MCF 10A (cell line): ENCODE results near the gene REEP6. TPM values are rescaled to one million over a fixed set of nuclear protein-coding genes. Genes with fewer than 3 reads are reported as not detected.

Experiments
- BruUV-seq: library from RNA; stranded (reverse); fragments of 400-500 nt; replicated peaks from 2 replicates; lab custom pipeline; 2021; lab: Mats Ljungman, UMichigan
- CTCF ChIA-PET: fragments of 300-600 bp; sonication (Branson Sonifier 250); formaldehyde crosslinking; extraction: SDS; loops from one replicate; lab custom pipeline; 2021; ENCODE audit warnings: antibody characterized with exemption, inconsistent platforms; lab: Yijun Ruan, JAX
- POLR2A ChIA-PET: fragments of 300-600, 350-650 bp; sonication (Branson Sonifier 250); formaldehyde crosslinking; extraction: SDS; loops from one replicate; lab custom pipeline; 2020; ENCODE audit warnings: antibody characterized with exemption, inconsistent platforms; lab: Yijun Ruan, JAX
- DNase-seq: peaks from one replicate; pipeline ENCODE4 v3.0.0-alpha.2; 2018; ENCODE audit not compliant: unreplicated experiment
- H3K27ac Mint-ChIP-seq: one replicate; pipeline ENCODE4 v1.8.0; 2022; ENCODE audit warnings: mild to moderate bottlenecking, low read depth, mixed read lengths; ENCODE audit not compliant: unreplicated experiment
- H3K27me3 Mint-ChIP-seq: one replicate; pipeline ENCODE4 v1.8.0; 2022; ENCODE audit warnings: mixed read lengths; ENCODE audit not compliant: insufficient read depth, unreplicated experiment
- H3K36me3 Mint-ChIP-seq: one replicate; pipeline ENCODE4 v1.8.0; 2022; ENCODE audit warnings: mild to moderate bottlenecking, moderate library complexity, mixed read lengths; ENCODE audit not compliant: insufficient read depth, unreplicated experiment
- H3K4me1 Mint-ChIP-seq: one replicate; pipeline ENCODE4 v1.8.0; 2022; ENCODE audit warnings: mixed read lengths; ENCODE audit not compliant: insufficient read depth, unreplicated experiment
- H3K4me3 Mint-ChIP-seq: one replicate; pipeline ENCODE4 v1.8.0; 2022; ENCODE audit warnings: mild to moderate bottlenecking, moderate library complexity, mixed read lengths; ENCODE audit not compliant: unreplicated experiment
- H3K9me3 Mint-ChIP-seq: one replicate; pipeline ENCODE4 v1.8.0; 2022; ENCODE audit warnings: mixed read lengths; ENCODE audit not compliant: unreplicated experiment
- CTCF ChIP-seq: fragments of 200-600 bp; IDR thresholded peaks from one replicate; pipeline ENCODE4 v1.8.0; 2022; ENCODE audit warnings: antibody characterized with exemption, mild to moderate bottlenecking; ENCODE audit not compliant: unreplicated experiment
- intact Hi-C: fragments of 100-400 bp; cut with micrococcal nuclease; formaldehyde crosslinking; loops from 2 replicates; pipeline ENCODE4 v1.14.1; 2022
- total RNA-seq: library from RNA; stranded (reverse); gene quantifications from 2 replicates; pipeline ENCODE4 v1.2.3, GENCODE V29; 2022

Gene REEP6
- total RNA-seq, 1 experiment from 2014 or later: 3.8 TPM

- Mint-ChIP-seq H3K4me3 (no peak overlapping the region), H3K36me3 (peaks cover 12% of the 10 kb centered on the region), H3K9me3 (no peaks in the 10 kb centered on the region), H3K27ac (peak overlapping the region; percentile 7), H3K27me3 (no peaks in the 10 kb centered on the region), H3K4me1 (peaks cover 9% of the 10 kb centered on the region)
- DNase-seq: no peak
- BruUV-seq: no TSS peak
- ChIA-PET CTCF (interaction anchor here (0.7 kb wide), 1 partner anchor 584 kb away, joined by 4 read pairs; no protein-coding TSS in a partner anchor), POLR2A (interaction anchor here (0.6 kb wide), 1 partner anchor 250 kb away, joined by 4 read pairs; no protein-coding TSS in a partner anchor)
- no peak for TF ChIP-seq CTCF
- intact Hi-C loops: loop anchor here (5.0 kb wide), 1 partner anchor 233 kb away; the partner anchor contains the start of gene FAM174C
Measured at GRCh38 chr19:1509602-1510441, 18.8 kb downstream of the REEP6 start.

DNA sequence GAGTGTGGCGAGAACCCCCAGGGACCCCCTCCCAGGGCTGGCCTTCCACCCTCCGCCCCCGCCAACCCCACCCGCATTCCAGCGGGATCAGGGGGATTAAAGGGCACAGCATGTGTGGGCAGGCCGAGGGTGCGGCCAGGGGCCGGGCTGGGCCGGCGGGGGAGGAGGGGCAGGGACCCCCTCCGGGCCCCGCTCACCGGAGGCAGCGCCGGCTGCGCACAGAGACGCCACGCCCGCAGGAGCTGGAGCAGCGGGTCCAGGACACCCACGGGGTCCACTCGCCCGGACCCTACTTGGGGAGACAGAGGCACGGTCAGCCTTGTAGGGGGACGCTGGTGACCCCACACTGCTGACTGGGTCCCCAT is 19.4 kb downstream of the REEP6 start:
- no peak for TF ChIP-seq CTCF
- CTCF ChIA-PET: no interaction called here
- DNase-seq: no peak
- Mint-ChIP-seq H3K4me3 (no peak overlapping the region), H3K9me3 (no peaks in the 10 kb centered on the region), H3K27me3 (no peaks in the 10 kb centered on the region), H3K27ac (peak overlapping the region; percentile 7), H3K36me3 (peaks cover 11% of the 10 kb centered on the region), H3K4me1 (peaks cover 9% of the 10 kb centered on the region)
- POLR2A ChIA-PET: no interaction called here
- intact Hi-C loops: loop anchor here (5.0 kb wide), 1 partner anchor 233 kb away; the partner anchor contains the start of gene FAM174C
- no TSS peak for BruUV-seq

GRCh38 chr19:1510807-1511206 is 19.8 kb downstream of the REEP6 start:
- Mint-ChIP-seq H3K4me1 (peaks cover 9% of the 10 kb centered on the region), H3K27me3 (no peaks in the 10 kb centered on the region), H3K4me3 (no peak overlapping the region), H3K9me3 (no peaks in the 10 kb centered on the region), H3K36me3 (peaks cover 11% of the 10 kb centered on the region), H3K27ac (no peak overlapping the region)
- ChIA-PET POLR2A (no interaction called here), CTCF (no interaction called here)
- TF ChIP-seq CTCF: no peak
- intact Hi-C loops: loop anchor here (5.0 kb wide), 1 partner anchor 234 kb away; the partner anchor contains the start of gene FAM174C
- DNase-seq: no peak
- no TSS peak for BruUV-seq
